Measurements from ENCODE around the gene RPTOR.

RPTOR gene

GRCh38 chr17:80592243-80592642 is 47.6 kb downstream of the RPTOR start:
- DNase-seq = no peak

DNA sequence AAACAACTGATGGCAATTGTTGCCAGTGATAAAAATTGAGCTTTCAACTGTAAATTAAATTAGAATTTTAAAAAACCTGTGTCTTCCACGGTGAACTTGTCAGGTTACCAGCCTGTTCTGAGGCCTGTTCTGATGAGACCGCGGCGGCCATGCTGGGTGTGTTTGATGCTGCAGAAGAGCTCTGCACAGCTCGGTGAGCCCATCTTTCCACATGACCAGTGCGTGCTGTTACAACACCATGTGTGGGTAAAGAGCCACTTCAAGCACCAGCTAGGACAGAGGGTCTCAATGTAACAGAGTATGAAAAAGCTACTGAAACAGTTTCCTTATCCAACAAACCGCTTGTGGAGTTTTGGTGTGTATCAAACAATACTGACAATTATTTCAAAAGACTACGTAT is 48.5 kb downstream of the RPTOR start:
- no peak for DNase-seq

DNA sequence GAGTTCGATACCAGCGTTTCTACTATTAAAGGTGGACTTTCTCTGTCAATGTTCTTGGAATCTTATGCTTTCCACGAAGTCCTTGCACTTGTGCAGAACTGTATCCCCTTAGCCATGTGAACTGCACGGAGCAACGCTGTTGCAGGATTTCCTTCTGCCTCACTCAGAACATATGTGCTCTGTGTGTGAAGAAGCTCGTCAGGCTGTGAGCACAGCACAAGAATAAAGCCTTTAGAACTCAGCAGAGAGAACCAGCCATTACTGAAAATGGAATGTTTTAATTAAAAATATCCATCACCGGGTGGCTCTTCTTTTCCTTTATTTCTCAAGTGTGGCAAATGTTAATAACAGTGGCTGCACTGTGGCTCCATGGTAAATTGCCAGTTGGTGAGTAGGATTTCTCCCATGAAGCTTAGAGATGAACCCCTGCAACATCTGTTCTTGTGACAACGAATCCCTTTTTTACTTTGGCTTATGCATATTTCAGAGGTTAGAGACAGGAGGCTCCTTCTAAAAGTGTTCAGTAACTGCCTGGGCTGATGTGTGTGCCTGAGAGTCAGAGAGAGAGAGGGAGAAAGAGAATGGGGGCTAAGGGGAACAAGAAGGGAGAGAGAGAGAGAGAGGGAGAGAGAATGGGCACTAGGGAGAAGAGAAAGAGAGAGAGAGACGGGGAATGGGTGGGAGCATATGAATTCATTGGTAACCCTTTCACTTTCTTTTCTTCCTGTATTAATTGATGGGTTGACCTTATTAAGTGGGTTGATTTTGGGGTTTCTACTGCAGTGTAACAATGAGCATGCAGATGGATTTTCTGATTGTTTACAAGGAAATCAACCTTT is 50.0 kb downstream of the RPTOR start:
- DNase-seq = no peak

DNA sequence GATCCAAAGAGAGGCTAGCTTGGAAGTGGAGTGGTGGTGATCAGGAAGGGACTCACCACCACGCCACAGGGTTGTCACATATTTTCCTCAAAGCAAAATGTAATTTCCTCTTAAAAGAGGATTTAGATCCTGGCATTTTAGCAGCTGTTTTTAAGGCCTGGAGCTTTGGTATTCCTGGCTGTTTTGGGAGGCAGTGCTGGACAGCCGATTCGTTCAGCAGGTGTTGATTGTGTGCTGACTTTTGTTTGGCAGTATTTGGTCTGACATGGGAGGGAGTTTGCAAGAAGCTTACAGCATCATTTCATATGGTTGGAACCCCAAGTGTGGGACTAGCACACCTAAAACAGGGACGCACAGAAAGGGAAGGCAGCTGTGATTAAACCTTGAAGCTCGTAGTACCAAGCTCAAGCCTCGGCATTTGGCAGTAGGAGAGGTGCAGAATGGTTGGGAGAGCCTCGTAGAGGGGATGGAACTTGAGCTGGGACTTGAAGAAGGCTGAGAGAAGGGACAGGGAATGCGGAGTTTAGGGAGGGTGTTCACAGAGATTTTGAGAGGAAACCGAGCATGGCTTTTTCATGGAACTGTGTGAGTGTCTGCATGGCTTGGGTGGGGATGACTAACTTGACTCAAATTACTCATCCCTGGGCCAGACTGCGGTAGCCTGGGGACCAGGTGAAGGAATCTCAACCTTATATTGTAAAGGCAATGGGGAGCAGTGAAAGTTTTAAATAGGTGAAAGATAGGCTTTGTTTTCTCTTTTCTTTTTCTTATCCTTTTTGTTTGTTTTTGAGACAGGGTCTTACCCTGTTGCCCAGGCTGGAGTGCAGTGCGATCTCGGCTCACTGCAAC is 52.3 kb downstream of the RPTOR start:
- DNase-seq = no peak

DNA sequence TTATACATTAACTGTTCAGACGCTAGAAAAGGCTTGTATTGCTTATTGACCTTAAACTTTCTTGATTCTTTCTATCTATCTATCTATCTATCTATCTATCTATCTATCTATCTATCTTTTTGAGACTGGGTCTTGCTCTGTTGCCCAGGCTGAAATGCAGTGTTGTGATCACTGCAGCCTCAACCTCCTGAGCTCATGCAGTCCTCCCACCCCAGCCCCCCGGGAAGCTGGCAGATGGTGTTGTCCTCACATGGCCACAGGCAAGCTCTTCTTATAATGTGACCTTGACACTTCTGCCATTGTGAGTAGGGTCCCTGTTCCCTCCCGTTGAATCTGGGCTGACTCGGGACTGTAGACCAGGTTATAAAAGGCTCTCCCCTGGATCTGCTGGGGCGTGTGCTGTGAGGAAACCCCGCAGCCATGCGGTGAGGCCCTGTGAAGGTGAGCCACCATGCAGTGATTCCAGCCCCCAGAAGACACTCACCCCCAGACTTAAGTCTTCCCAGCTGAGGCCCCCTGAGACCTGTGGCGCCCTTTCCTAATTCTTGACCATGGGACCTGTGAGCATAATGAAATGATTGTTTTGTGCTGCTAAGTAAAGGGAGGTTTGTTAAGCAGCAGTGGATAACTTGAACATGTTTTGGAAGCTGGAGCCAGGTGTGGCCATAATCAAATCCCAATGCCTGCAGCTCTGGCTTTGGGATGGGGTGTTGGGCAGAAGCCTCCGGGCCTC is 54.3 kb downstream of the RPTOR start:
- no peak for DNase-seq

GRCh38 chr17:80599546-80600305 is 55.1 kb downstream of the RPTOR start:
- no peak for DNase-seq

DNA sequence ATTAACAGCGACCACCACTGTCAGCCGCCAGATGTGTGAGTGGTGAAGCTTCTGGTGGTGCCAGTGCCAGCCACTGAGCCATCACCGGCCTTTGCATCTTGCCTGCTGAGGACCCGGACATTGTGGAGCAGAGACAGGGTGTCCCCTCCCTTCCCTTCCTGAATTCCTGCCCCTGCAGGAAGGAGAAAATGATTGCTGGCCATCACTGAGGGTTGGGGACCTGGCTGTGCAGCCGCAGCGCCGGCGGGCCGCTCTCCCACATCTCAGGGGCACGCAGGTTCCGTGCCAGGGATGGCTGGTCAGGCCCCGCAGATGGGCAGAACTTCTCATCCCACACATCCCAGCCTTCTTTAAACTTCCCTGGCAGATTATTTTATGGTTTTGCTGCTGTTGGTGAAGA is 56.5 kb downstream of the RPTOR start:
- DNase-seq = no peak

DNA sequence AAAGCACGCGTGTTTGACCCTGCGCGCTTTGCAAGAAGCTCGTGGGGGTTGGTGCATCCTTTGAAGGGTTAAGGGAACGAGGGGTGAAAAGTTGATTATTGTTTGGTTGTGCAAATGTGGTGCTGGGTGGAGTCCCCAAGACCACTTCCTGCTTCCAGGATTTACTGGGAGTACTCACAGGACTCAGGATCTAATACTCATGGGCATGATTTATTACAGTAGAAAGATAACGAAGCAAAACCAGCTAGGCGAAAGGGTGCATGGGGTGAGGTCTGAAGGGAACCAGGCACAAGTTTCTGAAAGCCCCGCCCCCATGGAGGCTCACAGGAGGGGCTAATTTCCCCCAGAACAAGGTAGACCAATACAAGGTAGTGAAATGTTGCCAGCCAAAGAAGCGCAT is 58.8 kb downstream of the RPTOR start:
- DNase-seq = no peak

- DNase-seq = no peak
Observed at GRCh38 chr17:80604009-80604669, 59.5 kb downstream of the RPTOR start.

DNA sequence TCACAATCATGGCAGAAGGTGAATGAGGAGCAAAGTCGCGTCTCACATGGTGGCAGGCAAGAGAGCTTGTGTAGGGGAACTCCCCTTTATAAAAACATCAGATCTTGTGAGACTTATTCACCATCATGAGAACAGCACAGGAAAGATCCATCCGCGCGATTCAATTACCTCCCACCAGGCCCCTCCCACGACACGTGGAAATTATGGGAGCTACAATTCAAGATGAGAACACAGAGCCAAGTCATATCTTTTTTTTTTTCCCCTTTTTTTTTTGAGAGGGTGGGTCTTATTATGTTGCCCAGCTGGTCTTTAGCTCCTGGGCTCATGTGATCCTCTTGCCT is 60.0 kb downstream of the RPTOR start:
- no peak for DNase-seq

DNA sequence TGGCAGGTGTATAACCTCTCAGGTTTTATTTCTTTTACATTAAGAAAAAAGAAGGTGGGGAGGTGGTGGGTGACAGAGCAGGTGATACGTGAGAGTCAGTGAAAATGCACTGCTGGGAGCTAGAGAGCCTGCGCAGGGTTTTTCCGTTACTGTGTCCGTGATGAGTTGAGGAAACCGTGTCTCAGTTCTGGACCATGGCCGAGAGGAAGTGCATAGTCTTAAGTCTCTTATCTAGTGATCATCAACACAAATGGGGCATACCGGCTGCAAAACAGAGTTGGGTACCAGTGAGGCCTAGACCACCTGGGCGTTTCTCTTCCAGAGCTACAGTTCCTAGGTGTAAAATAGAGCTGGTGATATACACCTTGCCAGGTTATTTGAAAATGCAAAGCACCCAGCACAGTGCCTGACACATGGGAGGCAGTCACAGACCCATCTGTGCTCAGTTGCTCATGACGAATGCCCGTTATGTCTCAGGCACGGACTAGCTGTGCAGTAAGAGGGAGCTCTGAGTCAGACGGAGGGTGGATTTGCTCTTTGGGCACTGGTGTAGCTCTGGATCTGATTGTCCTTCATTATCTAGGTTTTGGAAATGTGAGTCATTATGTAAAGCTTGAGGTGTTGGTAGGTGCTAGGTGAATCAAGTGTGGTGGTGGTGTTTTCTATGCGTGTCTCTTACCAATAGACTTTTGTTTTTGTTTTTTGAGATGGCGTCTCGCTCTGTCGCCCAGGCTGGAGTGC is 60.9 kb downstream of the RPTOR start:
- no peak for DNase-seq

DNA sequence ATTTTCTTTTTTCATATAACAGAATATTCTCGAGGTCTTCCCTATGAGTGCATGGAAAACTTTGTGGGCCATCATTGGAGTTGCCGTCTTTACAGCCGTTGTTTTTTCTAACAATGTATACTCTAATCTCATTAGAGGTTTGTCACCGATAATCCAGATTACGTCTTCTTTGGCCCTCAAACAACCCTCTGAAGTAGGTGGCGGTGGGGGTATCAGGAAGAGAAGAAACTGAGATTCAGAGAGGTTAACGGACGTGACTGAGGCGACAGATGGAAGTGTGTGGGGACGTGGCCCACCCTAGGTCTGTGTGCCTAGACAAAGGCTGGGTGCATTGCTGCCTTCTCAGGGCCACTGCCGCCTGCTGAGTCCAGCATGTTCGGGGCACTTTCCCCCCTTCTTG is 63.7 kb downstream of the RPTOR start:
- no peak for DNase-seq

DNA sequence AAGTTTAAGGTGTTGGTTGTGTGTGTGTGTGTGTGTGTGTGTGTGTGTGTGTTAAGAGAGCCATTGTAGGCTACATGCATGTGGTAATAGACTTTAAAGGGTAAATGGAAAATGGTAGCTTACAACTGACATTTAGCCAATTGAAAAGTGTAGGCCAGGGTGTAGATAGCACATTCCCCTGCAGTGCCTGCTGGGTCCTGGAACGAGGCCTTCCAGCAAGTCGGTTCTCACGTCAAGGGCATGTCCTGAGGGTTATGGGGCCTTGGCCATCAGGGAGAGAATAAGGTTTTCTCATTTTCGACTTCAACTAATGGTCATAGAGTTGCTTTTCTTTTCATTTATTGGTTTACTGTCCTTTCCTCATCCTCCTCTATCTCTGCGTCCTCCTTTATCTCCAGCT is 65.1 kb downstream of the RPTOR start:
- no peak for DNase-seq

DNA sequence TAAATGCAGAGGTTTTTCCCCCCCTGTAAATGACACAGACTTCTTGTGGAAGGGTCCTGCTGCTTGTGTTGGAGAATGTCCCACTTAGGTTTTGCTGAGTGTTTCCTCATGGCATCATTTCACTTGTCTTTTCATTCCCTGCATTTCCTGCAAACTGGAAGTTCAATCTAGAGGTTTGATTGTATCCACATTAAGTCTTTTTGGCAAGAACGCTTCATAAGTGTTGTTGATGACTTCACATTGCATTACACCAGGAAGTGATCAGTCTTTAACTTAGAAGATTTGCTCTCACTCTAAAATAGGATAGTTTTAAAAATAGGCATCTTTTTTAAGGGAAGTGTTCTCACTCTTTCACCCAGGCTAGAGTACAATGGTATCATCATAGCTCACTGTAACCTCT is 67.2 kb downstream of the RPTOR start:
- no peak for DNase-seq

DNA sequence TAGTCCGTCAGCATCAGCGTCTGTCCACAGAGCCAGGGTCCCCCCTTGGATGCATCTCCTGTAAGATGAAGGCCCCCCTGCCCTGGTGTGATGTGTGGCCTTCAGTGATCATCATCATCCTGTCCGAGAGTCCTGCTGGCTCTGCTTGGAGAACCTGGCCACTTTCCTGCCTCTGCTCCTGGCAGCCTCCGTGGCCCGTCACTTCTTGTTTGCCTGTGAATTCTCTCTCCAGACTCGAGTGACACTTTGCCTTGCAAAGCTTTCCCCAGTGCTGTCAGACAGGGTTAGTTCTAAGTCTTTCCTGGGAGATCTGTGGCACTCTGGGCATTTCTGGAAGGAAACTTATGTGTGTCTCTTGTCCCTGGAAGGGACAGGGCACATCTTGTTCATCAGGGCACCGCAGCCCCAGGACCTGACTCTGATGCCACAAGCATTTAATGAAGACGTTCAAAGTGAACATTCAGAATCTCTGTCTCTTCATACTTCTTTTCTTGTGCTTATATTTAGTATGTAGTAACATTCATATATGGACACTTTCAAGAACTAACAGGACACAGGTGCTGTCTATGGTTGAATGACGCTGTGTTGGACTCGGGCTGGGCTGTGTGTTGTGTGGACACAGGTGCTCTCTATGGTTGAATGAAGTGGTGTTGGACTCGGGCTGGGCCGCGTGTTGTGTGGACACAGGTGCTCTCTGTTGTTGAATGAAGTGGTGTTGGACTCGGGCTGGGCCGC is 68.5 kb downstream of the RPTOR start:
- DNase-seq = no peak

DNA sequence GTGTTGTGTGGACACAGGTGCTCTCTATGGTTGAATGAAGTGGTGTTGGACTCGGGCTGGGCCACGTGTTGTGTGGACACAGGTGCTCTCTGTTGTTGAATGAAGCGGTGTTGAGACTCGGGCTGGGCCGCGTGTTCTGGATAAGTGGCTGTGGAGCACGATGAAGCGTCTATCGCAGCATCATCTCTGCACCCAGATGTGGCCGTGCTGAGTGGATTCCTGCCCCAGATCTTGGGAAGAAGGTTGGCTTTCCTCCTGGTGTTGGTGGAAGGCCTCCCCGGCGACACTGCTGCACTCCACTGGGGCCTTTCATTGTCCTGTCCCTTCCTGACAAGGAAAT is 69.1 kb downstream of the RPTOR start:
- no peak for DNase-seq

GRCh38 chr17:80614332-80615047 is 69.9 kb downstream of the RPTOR start:
- DNase-seq = no peak

DNA sequence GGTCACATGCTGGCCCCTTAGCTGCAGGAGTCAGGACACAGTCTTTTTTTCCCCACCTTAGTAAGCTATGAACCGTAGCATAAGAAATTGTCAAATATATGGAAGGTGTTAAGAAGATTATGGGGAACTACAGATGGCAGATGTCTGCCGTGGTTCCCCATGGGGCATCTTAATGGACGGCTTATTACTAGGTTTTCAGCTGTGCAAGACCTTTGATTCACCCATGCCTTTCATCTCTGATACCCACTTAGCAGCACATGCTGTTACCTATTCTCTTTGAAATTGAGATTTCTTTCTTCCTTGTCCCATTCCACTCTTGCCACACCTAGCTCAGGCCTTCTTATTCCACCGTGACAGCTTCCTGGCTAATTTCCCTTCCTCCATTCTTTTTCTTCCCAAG is 70.7 kb downstream of the RPTOR start:
- no peak for DNase-seq

DNA sequence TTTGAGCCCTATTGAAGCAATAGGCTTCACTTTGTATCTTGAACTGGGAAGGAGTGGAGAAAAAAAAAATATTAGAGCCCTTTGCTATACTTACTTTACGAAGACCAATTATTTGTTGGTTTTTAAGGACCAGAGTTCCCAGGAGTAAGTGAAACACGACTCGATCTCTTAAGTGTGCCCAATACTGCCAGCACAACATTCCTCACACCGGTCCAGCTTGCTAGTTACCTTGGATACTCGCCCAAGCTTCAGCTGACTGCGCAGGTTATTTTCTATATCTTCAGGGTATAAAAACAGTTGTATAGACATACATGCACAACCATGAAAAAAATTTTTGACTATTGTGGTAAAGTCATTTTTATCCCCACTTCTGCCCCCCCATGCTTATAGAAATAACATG is 72.1 kb downstream of the RPTOR start:
- no peak for DNase-seq

DNA sequence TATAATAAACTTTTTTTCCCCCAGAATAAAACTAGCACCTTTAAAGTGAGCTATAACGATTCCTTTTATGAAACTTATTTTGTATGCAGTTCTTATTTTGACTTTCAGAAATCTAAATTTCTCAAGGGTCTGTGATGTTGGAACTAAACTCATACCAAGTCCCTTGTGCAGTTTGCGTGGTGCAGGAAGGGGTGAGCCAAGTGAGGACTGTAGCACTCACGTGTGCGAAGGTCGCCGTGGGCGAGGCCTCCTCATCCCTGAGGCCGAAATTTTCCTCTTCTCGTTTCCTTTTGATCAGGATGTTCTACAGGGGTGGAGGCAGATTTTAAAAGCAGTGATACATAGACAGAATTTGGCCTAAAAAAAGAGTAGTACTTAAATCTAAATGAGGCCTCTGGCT is 73.7 kb downstream of the RPTOR start:
- no peak for DNase-seq
